GM23248 (cell line): Measurements from ENCODE around the gene POU2AF1. TPM values are rescaled to one million over a fixed set of nuclear protein-coding genes. Genes with fewer than 3 reads are reported as not detected.

Source experiments
- DNase-seq: peaks from one replicate; pipeline ENCODE4 v3.0.0-alpha.2; 2015
- H2AFZ ChIP-seq: fragments of 200-600 bp; sonication (generic); 2 replicates; pipeline ENCODE4 v1.6.1; 2016; ENCODE audit warnings: antibody characterized with exemption
- H3F3A ChIP-seq: fragments of 200-600 bp; sonication (generic); 2 replicates; pipeline ENCODE4 v1.6.1; 2016; ENCODE audit warnings: mild to moderate bottlenecking, antibody characterized with exemption, mixed run types; ENCODE audit not compliant: insufficient read depth
- H3K27ac ChIP-seq: fragments of 200-600 bp; sonication (generic); 2 replicates; pipeline ENCODE4 v1.5.1; 2016; ENCODE audit warnings: mild to moderate bottlenecking
- H3K27me3 ChIP-seq: fragments of 200-600 bp; sonication (generic); replicated peaks from 2 replicates; pipeline ENCODE4 v1.6.1; 2016; ENCODE audit warnings: mild to moderate bottlenecking; ENCODE audit not compliant: insufficient read depth
- H3K36me3 ChIP-seq: fragments of 200-600 bp; sonication (generic); 2 replicates; pipeline ENCODE4 v1.6.1; 2016; ENCODE audit warnings: low read depth, mild to moderate bottlenecking
- H3K4me1 ChIP-seq: fragments of 200-600 bp; sonication (generic); 2 replicates; pipeline ENCODE4 v1.6.1; 2016; ENCODE audit warnings: mild to moderate bottlenecking; ENCODE audit not compliant: insufficient read depth
- H3K4me2 ChIP-seq: fragments of 200-600 bp; sonication (generic); one replicate; pipeline ENCODE4 v1.6.1; 2016; ENCODE audit warnings: mild to moderate bottlenecking; ENCODE audit not compliant: unreplicated experiment
- H3K4me3 ChIP-seq: fragments of 200-600 bp; sonication (generic); 2 replicates; pipeline ENCODE4 v1.5.1; 2016; ENCODE audit warnings: mild to moderate bottlenecking
- H3K79me2 ChIP-seq: fragments of 200-600 bp; sonication (generic); 2 replicates; pipeline ENCODE4 v1.6.1; 2016; ENCODE audit warnings: mild to moderate bottlenecking; ENCODE audit not compliant: insufficient read depth
- H3K9ac ChIP-seq: fragments of 200-600 bp; sonication (generic); 2 replicates; pipeline ENCODE4 v1.6.1; 2016; ENCODE audit warnings: mild to moderate bottlenecking
- H3K9me2 ChIP-seq: fragments of 200-600 bp; sonication (generic); 2 replicates; pipeline ENCODE4 v1.6.1; 2016; ENCODE audit warnings: mixed run types, mild to moderate bottlenecking, moderate library complexity; ENCODE audit not compliant: insufficient read depth
- H3K9me3 ChIP-seq: fragments of 200-600 bp; sonication (generic); one replicate; pipeline ENCODE4 v1.6.1; 2017; ENCODE audit warnings: low read depth
- H4K20me1 ChIP-seq: fragments of 200-600 bp; sonication (generic); 2 replicates; pipeline ENCODE4 v1.6.0; 2016; ENCODE audit not compliant: insufficient read depth
- EZH2 ChIP-seq: fragments of 200-600 bp; sonication (generic); IDR thresholded peaks from 2 replicates; pipeline ENCODE4 v1.6.1; 2018; ENCODE audit warnings: antibody characterized with exemption, mild to moderate bottlenecking; ENCODE audit not compliant: insufficient read depth, poor library complexity, severe bottlenecking
- EZH2phosphoT487 ChIP-seq: fragments of 200-600 bp; sonication (generic); IDR thresholded peaks from 2 replicates; pipeline ENCODE4 v1.6.1; 2018; ENCODE audit warnings: antibody characterized with exemption, moderate library complexity, mild to moderate bottlenecking, low read depth; ENCODE audit not compliant: insufficient read depth
- WGBS, 2 experiments: methylation state at CpG; one replicate each; pipeline ENCODE4 v1.1.6; 2015 to 2017; ENCODE audit warnings: low lambda C conversion rate in 2 of 2, low coverage in 1 of 2; ENCODE audit errors: missing lambda C conversion rate in 2 of 2; 5-methylcytosine and 5-hydroxymethylcytosine counted together
- in situ Hi-C: fragments of 300-500 bp; cut with MboI; formaldehyde crosslinking; loops from 2 replicates; pipeline ENCODE4 v1.15.0; 2020
- microRNA-seq: library from miRNA; unstranded; fragments of <30 nt; microRNA quantifications from one replicate; pipeline ENCODE4, GENCODE V29; 2016; ENCODE audit warnings: borderline number of aligned reads
- polyA plus RNA-seq: library from polyadenylated mRNA; unstranded; fragments of >200 nt; fragmentation: Nextera tagmentation; extraction: Ambion mirVana; gene quantifications from 2 replicates; pipeline ENCODE4 v1.2.1, GENCODE V29; 2016
- small RNA-seq: library from RNA; depleted of rRNA; stranded (forward); fragments of <200 nt; gene quantifications from one replicate; pipeline ENCODE3, GENCODE V24; 2014; ENCODE audit warnings: low read depth, low replicate concordance
- total RNA-seq: library from RNA; depleted of rRNA; stranded (reverse); fragments of >200 nt; shearing (Covaris generic); gene quantifications from 2 replicates; pipeline ENCODE4 v1.2.3, GENCODE V29; 2014; rRNA removed

Gene POU2AF1
- total and polyA plus RNA-seq, 2 experiments from 2014 or later = 0.11 to 0.16 TPM

GRCh38 chr11:111305876-111306275, 73.2 kb downstream of the POU2AF1 start:
- H3K4me1 ChIP-seq = no peaks in the 10 kb centered on the region
- H3K9me2 ChIP-seq = no peaks in the 10 kb centered on the region
- H3K36me3 ChIP-seq = no peaks in the 10 kb centered on the region
- H3K9me3 ChIP-seq = no peaks in the 10 kb centered on the region
- H3F3A ChIP-seq = no peaks in the 10 kb centered on the region
- in situ Hi-C loops = no loop called here
- no peaks in the 10 kb centered on the region for H3K79me2 ChIP-seq
- H3K4me2 ChIP-seq = no peak overlapping the region
- 80% methylated on average over 4 of the region's 4 CpGs for WGBS, 2 experiments
- H3K27me3 ChIP-seq = peaks cover 60% of the 10 kb centered on the region
- no peak overlapping the region for H3K27ac ChIP-seq
- H2AFZ ChIP-seq = no peak overlapping the region
- TF ChIP-seq EZH2 (no peak), EZH2phosphoT487 (no peak)
- no peak for DNase-seq
- H4K20me1 ChIP-seq = no peaks in the 10 kb centered on the region
- no peak overlapping the region for H3K4me3 ChIP-seq
- H3K9ac ChIP-seq = no peak overlapping the region

- Histone ChIP-seq H3K9me2 (no peaks in the 10 kb centered on the region), H3K9me3 (no peaks in the 10 kb centered on the region), H3F3A (no peaks in the 10 kb centered on the region), H3K4me3 (no peak overlapping the region), H3K4me1 (no peaks in the 10 kb centered on the region), H3K9ac (no peak overlapping the region), H4K20me1 (no peaks in the 10 kb centered on the region), H3K27ac (no peak overlapping the region), H3K4me2 (no peak overlapping the region), H3K27me3 (peaks cover 60% of the 10 kb centered on the region), H3K79me2 (no peaks in the 10 kb centered on the region), H2AFZ (no peak overlapping the region), H3K36me3 (no peaks in the 10 kb centered on the region)
- in situ Hi-C loops = no loop called here
- 72 to 78% methylated on average over 5 of the region's 5 CpGs for WGBS, 2 experiments
- DNase-seq = no peak
- TF ChIP-seq EZH2phosphoT487 (no peak), EZH2 (no peak)
Observed at GRCh38 chr11:111305162-111305802, 73.8 kb downstream of the POU2AF1 start.

- H3K9me3 ChIP-seq = no peaks in the 10 kb centered on the region
- DNase-seq = peak; percentile 23
- in situ Hi-C loops = no loop called here
- H3K9me2 ChIP-seq = no peaks in the 10 kb centered on the region
- no peaks in the 10 kb centered on the region for H3K36me3 ChIP-seq
- H3K4me2 ChIP-seq = no peak overlapping the region
- no peaks in the 10 kb centered on the region for H4K20me1 ChIP-seq
- TF ChIP-seq EZH2phosphoT487 = no peak
- TF ChIP-seq EZH2 = no peak
- H3K27ac ChIP-seq = no peak overlapping the region
- H3K4me1 ChIP-seq = no peaks in the 10 kb centered on the region
- H3F3A ChIP-seq = no peaks in the 10 kb centered on the region
- no peak overlapping the region for H3K9ac ChIP-seq
- 52 to 53% methylated on average over 4 of the region's 4 CpGs for WGBS, 2 experiments
- H3K79me2 ChIP-seq = no peaks in the 10 kb centered on the region
- no peak overlapping the region for H2AFZ ChIP-seq
- no peak overlapping the region for H3K4me3 ChIP-seq
- H3K27me3 ChIP-seq = peaks cover 51% of the 10 kb centered on the region
Observed at GRCh38 chr11:111303461-111303860, 75.6 kb downstream of the POU2AF1 start.

GRCh38 chr11:111302298-111302697, 76.8 kb downstream of the POU2AF1 start:
- Histone ChIP-seq H2AFZ (no peak overlapping the region), H3K27ac (no peak overlapping the region), H4K20me1 (no peaks in the 10 kb centered on the region), H3K27me3 (peaks cover 40% of the 10 kb centered on the region), H3K4me2 (no peak overlapping the region), H3K9ac (no peak overlapping the region), H3K36me3 (no peaks in the 10 kb centered on the region), H3K4me1 (no peaks in the 10 kb centered on the region), H3K9me3 (no peaks in the 10 kb centered on the region), H3K4me3 (no peak overlapping the region), H3K79me2 (no peaks in the 10 kb centered on the region), H3K9me2 (no peaks in the 10 kb centered on the region), H3F3A (no peaks in the 10 kb centered on the region)
- in situ Hi-C loops = no loop called here
- TF ChIP-seq EZH2 = no peak
- TF ChIP-seq EZH2phosphoT487 = no peak
- no peak for DNase-seq
- 66 to 71% methylated on average over 3 of the region's 3 CpGs for WGBS, 2 experiments

Small RNA genes lying within 50 kb of the gene (microRNA-seq; reads per million reads assigned to microRNA genes)
- not detected for gene MIR4491

Small RNA genes lying within 50 kb of the gene (small RNA-seq; reads per million reads assigned to genes)
- gene MIR4491 (not detected), gene RNU2-60P (0.99 reads per million, percentile 42 among the genes with 10 or more reads in this experiment)

Other genes starting within 250 kb of the POU2AF1 start
- not detected in 2 replicates for gene POU2AF2, start 133.6 kb downstream of the POU2AF1 start, total RNA-seq
- gene POU2AF2, start 133.6 kb downstream of the POU2AF1 start, polyA plus RNA-seq = not detected in 2 replicates
- not detected in 2 replicates for gene POU2AF3, start 80.7 kb downstream of the POU2AF1 start, total RNA-seq
- gene POU2AF3, start 80.7 kb downstream of the POU2AF1 start, polyA plus RNA-seq = not detected in 2 replicates
- gene BTG4, start 133.1 kb upstream of the POU2AF1 start, total RNA-seq = not detected in 2 replicates
- gene BTG4, start 133.1 kb upstream of the POU2AF1 start, polyA plus RNA-seq = 0.33 TPM in 1 of 2 replicates, not detected in the other
- gene HOATZ, start 135.5 kb upstream of the POU2AF1 start, total RNA-seq = not detected in 2 replicates
- not detected in 2 replicates for gene HOATZ, start 135.5 kb upstream of the POU2AF1 start, polyA plus RNA-seq
- gene LAYN, start 161.4 kb upstream of the POU2AF1 start, total RNA-seq = 117 and 118 TPM in 2 replicates
- 121 and 127 TPM in 2 replicates for gene LAYN, start 161.4 kb upstream of the POU2AF1 start, polyA plus RNA-seq
- gene SIK2, start 223.2 kb upstream of the POU2AF1 start, total RNA-seq = 14.7 and 14.8 TPM in 2 replicates
- gene SIK2, start 223.2 kb upstream of the POU2AF1 start, polyA plus RNA-seq = 5.9 and 6.2 TPM in 2 replicates